ENCODE measurements around the gene PTPN7.

The PTPN7 gene

GRCh38 chr1:202200669-202201068 is 40.3 kb upstream of the PTPN7 start:
- Histone ChIP-seq H3K9me2 (replicated peaks; ENCODE audit: insufficient read depth, low read length) (no peaks in the 10 kb centered on the region), H3F3A (ENCODE audit: insufficient read depth, low read length) (no peaks in the 10 kb centered on the region), H3K9ac (ENCODE audit: low read length) (no peak overlapping the region), H2AFZ (ENCODE audit: low read length) (no peak overlapping the region), H3K9me3 (replicated peaks; ENCODE audit: insufficient read depth, low read length) (no peaks in the 10 kb centered on the region), H3K4me3 (ENCODE audit: low read length) (no peak overlapping the region), H3K27me3 (replicated peaks; ENCODE audit: insufficient read depth, low read length) (peaks cover 59% of the 10 kb centered on the region), H4K20me1 (ENCODE audit: insufficient read depth, low read length) (no peaks in the 10 kb centered on the region), H3K79me2 (ENCODE audit: low read length) (no peaks in the 10 kb centered on the region), H3K36me3 (replicated peaks; ENCODE audit: insufficient read depth, low read length) (no peaks in the 10 kb centered on the region), H3K4me2 (ENCODE audit: low read depth, low read length) (no peak overlapping the region), H3K27ac (ENCODE audit: low read length) (no peak overlapping the region), H3K4me1 (ENCODE audit: low read length) (no peaks in the 10 kb centered on the region)
- no peak for DNase-seq
- TF ChIP-seq EZH2phosphoT487 (IDR thresholded peaks at IDR 0.05; ENCODE audit: low read length) (no peak), CTCF (IDR thresholded peaks at IDR 0.05; ENCODE audit: low read length) (no peak), EZH2 (optimal IDR thresholded peaks at IDR 0.05; ENCODE audit: low read depth, low read length) (no peak)

- H3K36me3 ChIP-seq (replicated peaks; ENCODE audit: insufficient read depth, low read length), result no peaks in the 10 kb centered on the region
- no peaks in the 10 kb centered on the region for H3K4me1 ChIP-seq (ENCODE audit: low read length)
- H3F3A ChIP-seq (ENCODE audit: insufficient read depth, low read length), result no peaks in the 10 kb centered on the region
- no peak overlapping the region for H3K4me2 ChIP-seq (ENCODE audit: low read depth, low read length)
- no peak for DNase-seq
- H3K79me2 ChIP-seq (ENCODE audit: low read length), result no peaks in the 10 kb centered on the region
- peaks cover 64% of the 10 kb centered on the region for H3K27me3 ChIP-seq (replicated peaks; ENCODE audit: insufficient read depth, low read length)
- TF ChIP-seq EZH2phosphoT487 (IDR thresholded peaks at IDR 0.05; ENCODE audit: low read length) (no peak), CTCF (IDR thresholded peaks at IDR 0.05; ENCODE audit: low read length) (no peak), EZH2 (optimal IDR thresholded peaks at IDR 0.05; ENCODE audit: low read depth, low read length) (no peak)
- H3K9me2 ChIP-seq (replicated peaks; ENCODE audit: insufficient read depth, low read length), result no peaks in the 10 kb centered on the region
- H3K4me3 ChIP-seq (ENCODE audit: low read length), result no peak overlapping the region
- H3K9ac ChIP-seq (ENCODE audit: low read length), result no peak overlapping the region
- H3K27ac ChIP-seq (ENCODE audit: low read length), result no peak overlapping the region
- no peaks in the 10 kb centered on the region for H3K9me3 ChIP-seq (replicated peaks; ENCODE audit: insufficient read depth, low read length)
- no peaks in the 10 kb centered on the region for H4K20me1 ChIP-seq (ENCODE audit: insufficient read depth, low read length)
- no peak overlapping the region for H2AFZ ChIP-seq (ENCODE audit: low read length)
These were observed 39.7 kb upstream of the PTPN7 start for GRCh38 chr1:202200112-202200548.

- Histone ChIP-seq H3K4me1 (ENCODE audit: low read length) (no peaks in the 10 kb centered on the region), H3K9me3 (replicated peaks; ENCODE audit: insufficient read depth, low read length) (no peaks in the 10 kb centered on the region), H3F3A (ENCODE audit: insufficient read depth, low read length) (no peaks in the 10 kb centered on the region), H3K4me3 (ENCODE audit: low read length) (no peak overlapping the region), H3K9me2 (replicated peaks; ENCODE audit: insufficient read depth, low read length) (no peaks in the 10 kb centered on the region), H3K79me2 (ENCODE audit: low read length) (no peaks in the 10 kb centered on the region), H3K9ac (ENCODE audit: low read length) (no peak overlapping the region), H3K27ac (ENCODE audit: low read length) (no peak overlapping the region), H3K4me2 (ENCODE audit: low read depth, low read length) (no peak overlapping the region), H2AFZ (ENCODE audit: low read length) (no peak overlapping the region), H3K27me3 (replicated peaks; ENCODE audit: insufficient read depth, low read length) (peaks cover 71% of the 10 kb centered on the region), H3K36me3 (replicated peaks; ENCODE audit: insufficient read depth, low read length) (no peaks in the 10 kb centered on the region), H4K20me1 (ENCODE audit: insufficient read depth, low read length) (no peaks in the 10 kb centered on the region)
- DNase-seq, result no peak
- TF ChIP-seq CTCF (IDR thresholded peaks at IDR 0.05; ENCODE audit: low read length) (no peak), EZH2phosphoT487 (IDR thresholded peaks at IDR 0.05; ENCODE audit: low read length) (no peak), EZH2 (optimal IDR thresholded peaks at IDR 0.05; ENCODE audit: low read depth, low read length) (no peak)
These were observed 38.9 kb upstream of the PTPN7 start for GRCh38 chr1:202199040-202199889.

All from MM.1S (cell line).